ENCODE measurements around the gene WLS.

- no peak for TF ChIP-seq CTCF (IDR thresholded peaks at IDR 0.05)
- TF ChIP-seq EP300 (IDR thresholded peaks at IDR 0.05): no peak
These were observed 91.8 kb downstream of the WLS start for GRCh38 chr1:68140536-68140935.

Data from tibial nerve (tissue), 4 donors.